Right ventricle myocardium inferior (tissue), 1 donor: Measurements from ENCODE around the gene DENND10. TPM values are rescaled to one million over a fixed set of nuclear protein-coding genes. Genes with fewer than 3 reads are reported as not detected.
A peak's percentile ranks its signal among the peaks of the same experiment; 100 is the strongest.
"Not testable (repeated sequence)": the region's sequence is repeated elsewhere in the genome, so short reads cannot be mapped to it uniquely, and the experiment has no call there.

ENCODE experiments used
- ATAC-seq: fragments of 200-7000 bp; cut with Tn5 transposase; one replicate; pipeline ENCODE4 v1.9.1; 2020; ENCODE audit warnings: mild to moderate bottlenecking, moderate library complexity
- DNase-seq: peaks from one replicate; pipeline ENCODE4 v3.0.0; 2021; ENCODE audit errors: missing footprints
- intact Hi-C: fragments of 100-400 bp; cut with DNase I; formaldehyde crosslinking; loops from one replicate; pipeline ENCODE4 v1.11.0; 2022
- total RNA-seq: library from RNA; stranded (reverse); fragmentation: NEBNext Ultra II Directional; extraction: Animal tissue kit (Norgen Biotek cat#: 25700); gene quantifications from one replicate; pipeline ENCODE4 v1.2.1, GENCODE V29; 2021
- donor health status: DM: no; HTN: yes; CAD: no; lungs with severe emphysema.

The DENND10 gene
- total RNA-seq, 1 donor from 2014 or later, result 20.2 TPM

GRCh38 chr10:119119400-119119799, 15.5 kb downstream of the DENND10 start:
- intact Hi-C loops, result no loop called here
- ATAC-seq (no peak), DNase-seq (no peak)

- ATAC-seq, result peak; percentile 74
- no peak for DNase-seq
- intact Hi-C loops, result no loop called here
These were observed 16.5 kb downstream of the DENND10 start for GRCh38 chr10:119120413-119120867.

GRCh38 chr10:119120875-119121274, 17.0 kb downstream of the DENND10 start:
- ATAC-seq, result no peak
- DNase-seq, result no peak
- intact Hi-C loops, result no loop called here

- DNase-seq (no peak), ATAC-seq (no peak)
- intact Hi-C loops, result no loop called here
These were observed 22.0 kb downstream of the DENND10 start for GRCh38 chr10:119125942-119126341.

- no peak for ATAC-seq
- intact Hi-C loops, result no loop called here
- DNase-seq, result no peak
These were observed 25.8 kb downstream of the DENND10 start for GRCh38 chr10:119129721-119130120.

- peak; percentile 63 for ATAC-seq
- DNase-seq, result no peak
- intact Hi-C loops, result no loop called here
These were observed 27.8 kb downstream of the DENND10 start for GRCh38 chr10:119131512-119132240.

- intact Hi-C loops, result no loop called here
- DNase-seq (no peak), ATAC-seq (no peak)
These were observed 28.8 kb downstream of the DENND10 start for GRCh38 chr10:119132521-119133345.

GRCh38 chr10:119133949-119134348, 30.0 kb downstream of the DENND10 start:
- no peak for DNase-seq
- no peak for ATAC-seq
- intact Hi-C loops, result no loop called here

GRCh38 chr10:119135513-119135881, 31.6 kb downstream of the DENND10 start:
- ATAC-seq (no peak), DNase-seq (no peak)
- intact Hi-C loops, result no loop called here

GRCh38 chr10:119136084-119136483, 32.2 kb downstream of the DENND10 start:
- DNase-seq (no peak), ATAC-seq (no peak)
- intact Hi-C loops, result no loop called here

- intact Hi-C loops, DNase-seq, ATAC-seq: not testable (repeated sequence)
These were observed 34.0 kb downstream of the DENND10 start for GRCh38 chr10:119137878-119138277.

GRCh38 chr10:119138346-119139306, 34.7 kb downstream of the DENND10 start:
- DNase-seq (no peak), ATAC-seq (no peak)
- intact Hi-C loops, result no loop called here

GRCh38 chr10:119139464-119140067, 35.7 kb downstream of the DENND10 start:
- intact Hi-C loops, result no loop called here
- peak; percentile 55 for ATAC-seq
- DNase-seq, result no peak

GRCh38 chr10:119140603-119141245, 36.8 kb downstream of the DENND10 start:
- no peak for ATAC-seq
- no peak for DNase-seq
- intact Hi-C loops, result no loop called here

GRCh38 chr10:119143657-119144056, 39.7 kb downstream of the DENND10 start:
- intact Hi-C loops, result no loop called here
- ATAC-seq (no peak), DNase-seq (no peak)

- DNase-seq (no peak), ATAC-seq (no peak)
- intact Hi-C loops, result no loop called here
These were observed 45.2 kb downstream of the DENND10 start for GRCh38 chr10:119149157-119149556.

GRCh38 chr10:119149729-119150128, 45.8 kb downstream of the DENND10 start:
- ATAC-seq, result no peak

GRCh38 chr10:119151601-119152000, 47.7 kb downstream of the DENND10 start:
- intact Hi-C loops, ATAC-seq, DNase-seq: not testable (repeated sequence)

More at GRCh38 chr10:119149729-119150128, 45.8 kb downstream of the DENND10 start:
- DNase-seq, result no peak
- intact Hi-C loops, result no loop called here
